Activated CD4-positive, CD25-positive, alpha-beta regulatory T cell (primary cell): ENCODE results near the gene ANTXR2.
"Not testable (repeated sequence)": the region's sequence is repeated elsewhere in the genome, so short reads cannot be mapped to it uniquely, and the experiment has no call there.

Experiments used
- DNase-seq, 4 experiments: peaks; one replicate each; lab custom pipeline; 2025; lab: John Stamatoyannopoulos, UW

ANTXR2 gene

DNA sequence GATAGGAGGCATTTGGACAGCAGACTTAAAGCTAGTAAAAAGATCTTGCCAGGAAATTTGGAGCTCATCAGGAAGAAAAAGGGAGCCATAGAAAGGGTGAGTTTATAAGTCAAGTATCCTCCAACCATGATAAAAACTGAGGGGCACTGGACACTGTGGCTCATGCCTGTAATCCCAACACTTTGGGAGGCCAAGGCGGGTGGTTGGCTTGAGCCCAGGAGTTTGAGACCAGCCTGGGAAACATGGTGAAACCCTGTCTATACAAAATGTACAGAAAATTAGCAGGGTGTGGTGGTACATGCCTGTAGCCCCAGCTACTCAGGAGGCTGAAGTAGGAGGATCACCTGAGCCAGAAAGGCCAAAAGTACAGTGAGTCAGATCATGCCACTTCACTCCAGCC lies 48.7 kb downstream of the ANTXR2 start:
- no peak for DNase-seq

DNA sequence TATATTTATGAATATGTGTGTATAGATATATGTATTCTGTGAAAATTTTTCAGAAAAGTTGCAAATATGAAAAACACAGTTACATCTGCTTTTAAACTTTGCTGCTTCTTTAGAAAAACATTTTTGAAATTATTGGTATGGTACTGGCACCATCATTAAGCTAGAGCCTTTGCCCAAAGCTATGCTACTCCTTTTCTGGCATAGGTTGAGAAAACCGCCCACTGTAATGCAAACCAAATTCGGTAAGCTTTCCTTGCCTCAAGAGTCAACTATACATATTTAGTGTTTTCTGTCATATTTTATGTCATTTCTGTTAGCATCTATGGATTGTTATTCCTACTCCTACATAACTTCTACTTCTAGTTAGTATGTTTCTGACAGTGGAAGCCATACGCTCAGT lies 50.7 kb downstream of the ANTXR2 start:
- no peak for DNase-seq

DNA sequence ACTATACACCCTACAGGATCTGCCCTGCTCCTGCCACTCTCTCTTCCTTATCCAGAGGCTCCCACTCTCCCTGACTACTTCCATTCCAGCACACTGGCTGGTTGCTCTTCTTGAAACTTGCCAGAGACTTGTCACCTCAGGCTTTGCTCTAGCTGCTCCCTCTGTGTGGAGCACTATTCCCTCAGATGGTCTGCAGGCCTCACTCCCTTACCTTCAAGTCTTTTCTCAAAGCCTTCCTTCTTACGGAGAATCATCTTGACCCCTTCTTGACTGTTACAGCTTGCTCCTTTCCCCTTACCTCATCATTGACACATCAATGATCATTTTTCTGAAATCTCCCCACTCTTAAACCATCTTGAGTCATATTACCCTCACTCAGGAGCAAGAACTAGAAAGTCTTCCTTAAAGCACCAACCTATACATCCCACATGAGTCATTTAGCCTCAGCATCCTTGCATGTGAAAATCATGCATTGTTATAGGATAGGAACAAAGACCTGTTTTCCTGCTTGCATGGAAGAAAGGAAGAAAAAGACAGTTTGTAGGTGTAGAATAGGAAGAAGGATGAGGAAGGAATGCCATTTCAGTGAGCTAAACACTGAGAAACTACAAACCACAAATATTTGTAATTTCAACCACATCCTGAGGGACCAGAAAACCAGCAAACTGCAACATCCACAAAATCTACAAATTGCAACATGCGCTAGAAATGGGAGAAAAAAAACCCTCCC lies 55.7 kb downstream of the ANTXR2 start:
- no peak for DNase-seq

DNA sequence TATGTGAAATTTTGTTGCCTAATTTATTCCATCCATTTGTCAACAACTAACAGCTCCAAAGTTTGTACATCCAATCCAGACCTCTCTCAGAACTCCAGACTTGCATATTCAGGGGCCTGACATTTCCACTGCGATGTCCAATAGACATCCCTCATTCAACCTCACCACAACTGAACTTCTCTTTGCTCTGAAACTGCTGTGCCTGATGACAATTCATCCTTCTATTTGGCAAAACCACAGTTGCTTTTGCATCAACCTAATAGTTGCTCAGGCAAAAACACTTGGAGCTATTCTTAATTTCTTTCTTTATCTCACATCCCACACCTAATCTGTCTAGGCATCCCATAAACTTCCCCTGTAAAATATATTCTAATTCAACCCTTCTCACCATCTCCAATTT lies 56.5 kb downstream of the ANTXR2 start:
- no peak for DNase-seq

DNA sequence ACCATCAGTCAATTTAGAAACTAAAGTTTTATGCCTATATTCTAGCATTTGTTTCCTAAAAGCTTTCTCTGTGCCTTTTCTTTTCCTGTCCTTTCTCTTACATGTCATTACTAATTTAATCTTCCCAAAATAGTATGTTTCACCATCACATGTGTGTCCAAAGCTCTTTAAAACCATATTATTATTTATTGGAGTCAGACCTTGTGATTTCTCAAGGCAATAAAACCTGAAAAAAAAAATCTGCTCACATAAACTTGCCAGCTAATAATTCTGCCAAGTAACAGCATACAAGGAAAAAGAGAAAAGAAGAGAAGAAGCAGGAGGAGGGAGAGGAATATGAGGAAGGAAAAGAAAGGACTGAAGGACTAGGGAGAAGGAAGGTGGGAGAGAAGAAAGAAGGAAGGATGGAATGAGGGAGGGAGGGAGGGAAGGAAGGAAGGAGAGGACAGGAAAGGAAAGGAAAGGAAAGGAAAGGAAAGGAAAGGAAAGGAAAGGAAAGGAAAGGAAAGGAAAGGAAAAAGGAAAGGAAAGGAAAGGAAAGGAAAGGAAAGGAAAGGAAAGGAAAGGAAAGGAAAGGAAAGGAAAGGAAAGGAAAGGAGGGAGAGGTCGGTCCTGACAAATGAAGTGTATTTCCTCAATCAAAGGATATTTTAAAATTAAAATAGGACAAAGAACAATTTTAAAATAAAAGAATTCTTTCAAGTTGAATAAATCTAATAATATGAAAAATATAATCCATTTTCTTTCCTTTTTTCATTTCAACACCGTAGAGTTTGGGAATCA lies 57.4 kb downstream of the ANTXR2 start:
- no peak for DNase-seq

DNA sequence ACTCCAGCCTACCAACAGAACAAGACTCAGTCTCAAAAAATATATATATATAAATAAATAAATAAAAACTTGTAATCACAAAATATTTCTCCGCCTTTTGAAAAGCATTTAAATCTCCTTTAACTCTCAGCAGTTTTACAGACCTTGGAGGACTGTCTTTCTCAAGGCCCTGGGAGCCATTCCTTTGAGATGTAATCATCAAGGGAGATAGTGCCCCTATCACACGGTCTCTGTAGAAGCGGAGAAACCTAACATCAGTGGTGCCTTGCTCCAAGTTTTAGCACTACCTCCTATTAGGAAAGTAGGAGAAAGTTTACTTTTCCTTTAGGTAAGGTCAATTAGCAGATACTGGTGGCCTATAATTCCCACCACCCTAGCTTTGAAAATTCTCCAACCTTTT lies 58.5 kb downstream of the ANTXR2 start:
- no peak for DNase-seq

DNA sequence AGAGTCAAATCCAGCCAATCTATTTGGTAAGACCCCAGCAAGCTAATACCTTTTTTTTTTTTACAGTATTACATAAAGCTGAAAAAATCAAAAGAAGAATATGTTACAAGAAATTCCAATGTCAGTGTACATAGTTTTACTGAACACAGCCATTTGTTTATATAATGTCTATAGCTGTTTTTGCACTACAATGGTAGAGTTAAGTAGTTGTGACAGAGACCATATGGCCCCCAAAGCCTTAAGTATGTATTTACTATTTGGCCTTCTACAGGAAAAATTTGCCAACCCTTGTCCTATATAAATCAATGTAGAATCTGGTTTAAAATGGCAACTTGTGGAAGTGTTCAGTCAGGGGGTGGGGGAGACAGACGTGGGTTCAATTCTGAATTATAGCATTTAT lies 60.7 kb downstream of the ANTXR2 start:
- DNase-seq: no peak

DNA sequence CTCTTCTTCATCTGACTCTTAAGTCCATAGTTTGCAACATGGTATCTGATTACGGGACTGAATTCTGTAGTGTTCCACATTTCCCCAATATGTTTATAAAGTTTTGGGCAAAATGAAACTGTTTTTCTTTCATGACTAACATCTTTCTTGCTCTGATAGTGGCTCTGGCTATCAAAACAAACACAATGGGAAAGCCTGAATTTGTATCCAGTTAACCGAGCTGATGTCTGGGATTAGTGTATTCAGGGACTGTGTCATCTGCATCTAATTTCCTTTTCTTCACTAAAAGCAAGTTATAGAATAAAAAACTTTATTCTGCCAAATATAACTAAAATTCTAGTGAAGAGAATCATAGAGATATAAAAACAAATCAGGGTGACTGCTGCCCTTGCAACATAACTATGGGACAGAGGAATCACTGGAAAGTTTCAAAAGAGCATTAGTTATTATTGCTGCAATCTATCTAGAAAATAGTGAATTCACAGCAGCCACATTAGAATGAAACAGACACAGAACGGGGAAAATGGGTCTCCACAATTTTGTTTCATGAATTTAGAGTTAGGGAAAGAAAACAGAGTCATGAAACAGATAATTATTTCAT lies 61.3 kb downstream of the ANTXR2 start:
- DNase-seq: no peak

DNA sequence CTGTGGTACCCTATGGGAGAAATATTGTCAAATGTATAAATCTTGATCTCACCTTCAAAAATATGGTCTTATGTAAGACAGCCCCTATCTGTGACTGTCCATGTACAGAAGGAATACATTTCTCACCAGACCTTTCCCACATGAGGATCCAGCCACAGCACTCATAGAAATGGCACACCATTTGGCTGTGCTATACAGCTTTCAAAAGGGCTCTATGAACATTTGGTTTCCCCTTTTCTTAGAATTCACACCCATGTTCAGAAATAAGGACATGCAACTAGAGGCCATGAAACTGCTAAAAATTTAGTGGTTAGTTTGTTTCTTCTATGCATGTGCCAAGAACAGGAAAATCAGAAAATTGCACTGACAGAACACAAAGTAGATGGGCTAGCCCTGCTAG lies 62.7 kb downstream of the ANTXR2 start:
- DNase-seq: no peak

DNA sequence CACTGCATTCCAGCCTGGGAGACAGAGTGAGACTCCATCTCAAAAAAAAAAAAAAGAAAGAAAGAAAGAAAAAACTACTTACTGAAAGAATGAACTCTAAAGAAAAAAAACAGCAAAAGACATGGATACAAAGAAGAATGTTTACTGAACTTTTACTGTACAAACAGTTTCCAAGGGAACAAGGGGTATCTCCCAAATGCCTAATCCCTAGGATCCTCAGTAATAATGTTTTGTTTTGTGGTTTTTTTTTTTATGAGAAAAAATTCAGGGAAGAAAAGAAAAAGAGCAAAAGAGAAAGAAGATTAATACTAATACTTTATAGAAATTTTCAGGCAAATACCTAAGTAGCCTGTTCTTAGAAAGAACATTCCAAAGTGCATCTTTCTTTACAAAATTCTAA lies 63.2 kb downstream of the ANTXR2 start:
- DNase-seq: no peak

DNA sequence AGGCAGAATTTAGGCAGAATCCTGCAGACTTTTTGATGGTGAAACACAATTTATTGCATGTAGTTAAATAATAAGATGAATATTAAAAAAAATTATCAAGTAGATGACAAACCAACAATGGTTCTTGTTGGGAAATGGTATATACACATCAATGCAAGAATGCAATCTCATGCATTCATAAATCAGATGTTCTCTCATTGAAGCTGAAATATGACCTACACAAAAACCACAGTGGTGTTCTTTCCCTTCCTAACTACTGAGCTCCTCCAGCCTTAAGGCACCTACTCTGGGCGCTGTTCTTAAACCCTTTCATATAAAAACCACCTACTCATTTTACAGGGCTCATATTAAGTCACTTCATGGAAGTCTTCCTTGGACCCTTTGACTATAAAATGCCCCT lies 64.1 kb downstream of the ANTXR2 start:
- DNase-seq: no peak

DNA sequence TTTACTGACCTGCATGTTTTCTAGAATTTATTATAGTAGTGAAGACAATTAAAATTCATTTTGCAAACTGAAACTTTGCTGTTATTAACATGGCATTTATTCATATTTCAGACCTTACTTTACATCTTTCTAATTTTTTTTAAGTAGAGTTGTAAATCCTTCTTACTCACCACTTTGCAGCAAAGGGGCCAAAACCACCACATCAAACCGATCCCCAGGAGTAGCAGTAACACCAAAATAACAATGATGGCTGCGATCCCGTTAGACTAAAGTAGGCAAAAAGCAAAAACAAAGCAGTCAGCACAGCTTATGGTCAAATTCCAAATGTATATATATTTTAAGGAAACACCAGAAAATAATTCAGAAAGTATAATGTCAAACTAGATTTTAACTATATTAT lies 64.7 kb downstream of the ANTXR2 start:
- no peak for DNase-seq

DNA sequence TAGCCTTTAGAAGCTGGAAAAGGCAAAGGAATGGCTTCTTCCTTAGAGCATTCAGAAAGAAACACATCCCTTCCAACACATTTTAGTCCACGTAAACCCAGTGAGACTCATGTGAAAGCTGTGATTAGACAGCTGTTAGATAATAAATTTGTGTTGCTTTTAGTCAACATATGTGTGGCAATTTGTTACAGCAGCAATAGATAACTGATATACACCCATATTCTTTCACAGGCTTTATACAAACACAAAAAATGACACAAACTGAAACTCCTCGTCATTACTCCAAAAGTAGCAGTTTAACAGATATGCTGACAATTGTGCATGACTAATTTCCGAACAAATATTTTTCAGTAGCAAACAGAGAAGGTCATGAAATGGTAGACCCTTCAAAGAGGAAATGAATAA lies 65.3 kb downstream of the ANTXR2 start:
- no peak for DNase-seq

DNA sequence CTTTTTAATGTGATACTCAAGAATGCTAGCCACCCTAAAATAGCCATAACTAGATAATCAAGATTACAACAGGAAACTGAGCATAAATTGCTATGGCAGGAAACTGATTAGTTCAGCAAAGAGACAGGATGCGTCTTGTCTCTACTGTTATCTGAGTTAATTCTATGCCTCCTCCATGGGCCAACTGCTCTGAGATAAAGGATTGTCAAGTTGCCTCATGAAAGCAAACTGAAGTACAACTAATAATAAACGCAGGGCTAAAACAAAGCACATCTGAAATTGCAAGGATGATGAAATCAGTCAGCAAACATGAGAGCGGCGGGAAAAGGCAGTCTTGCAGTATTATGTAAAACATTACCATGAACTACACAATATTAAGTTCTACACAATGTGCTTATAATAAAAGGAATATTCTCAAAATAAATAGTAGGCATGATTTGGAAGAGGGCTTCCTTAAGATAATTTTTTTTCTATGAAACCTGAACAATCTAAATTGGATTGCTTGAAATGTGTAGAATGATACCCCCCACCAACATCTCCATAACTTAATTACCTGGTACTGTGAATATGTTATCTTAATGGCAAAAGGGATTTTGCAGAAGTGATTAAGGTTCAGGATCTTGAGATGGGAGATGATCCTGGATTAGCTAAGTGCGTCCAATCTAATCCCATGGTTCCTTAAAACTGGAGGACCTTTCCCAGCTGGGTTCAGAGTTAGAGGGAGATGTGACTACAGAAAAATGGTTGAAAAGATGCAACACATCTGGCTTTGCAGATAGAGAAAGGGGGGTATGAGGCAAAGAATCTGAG lies 65.9 kb downstream of the ANTXR2 start:
- no peak for DNase-seq

DNA sequence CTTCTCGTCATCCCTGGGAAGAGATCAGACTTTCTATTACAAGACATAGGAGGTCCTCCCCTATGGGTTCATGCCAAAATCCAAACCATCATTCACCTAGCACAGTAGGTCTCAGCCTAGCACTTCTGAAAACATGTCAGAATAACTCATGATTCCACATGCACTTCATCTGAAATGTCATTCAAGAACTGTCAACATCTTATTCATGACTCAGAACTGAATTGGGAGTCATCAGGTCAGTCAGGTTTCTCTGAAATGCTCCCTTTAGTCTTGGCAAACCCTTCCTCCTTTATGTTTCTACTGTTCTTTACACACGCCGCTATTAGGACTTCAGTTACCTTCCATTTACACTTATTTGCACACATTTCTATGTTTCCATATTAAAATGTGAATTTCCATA lies 67.2 kb downstream of the ANTXR2 start:
- no peak for DNase-seq

DNA sequence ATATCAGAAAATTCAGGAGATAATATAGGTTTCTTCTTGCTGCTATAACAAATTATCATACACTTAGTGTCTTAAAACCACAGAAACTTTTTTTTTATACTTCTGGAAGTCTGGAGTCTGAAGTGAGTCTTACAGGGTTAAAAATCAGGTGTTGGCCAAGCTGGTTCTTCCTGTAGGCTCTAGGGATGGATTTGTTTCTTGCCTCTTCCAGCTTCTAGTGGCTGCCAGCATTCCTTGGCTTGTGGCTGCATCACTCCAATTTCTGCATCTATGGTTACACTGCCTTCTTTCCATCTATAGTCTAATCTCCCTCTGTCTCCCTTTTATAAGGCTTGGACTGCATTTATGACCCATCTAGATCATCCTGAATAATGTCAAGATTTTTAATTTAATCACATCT lies 68.7 kb downstream of the ANTXR2 start:
- DNase-seq: no peak

DNA sequence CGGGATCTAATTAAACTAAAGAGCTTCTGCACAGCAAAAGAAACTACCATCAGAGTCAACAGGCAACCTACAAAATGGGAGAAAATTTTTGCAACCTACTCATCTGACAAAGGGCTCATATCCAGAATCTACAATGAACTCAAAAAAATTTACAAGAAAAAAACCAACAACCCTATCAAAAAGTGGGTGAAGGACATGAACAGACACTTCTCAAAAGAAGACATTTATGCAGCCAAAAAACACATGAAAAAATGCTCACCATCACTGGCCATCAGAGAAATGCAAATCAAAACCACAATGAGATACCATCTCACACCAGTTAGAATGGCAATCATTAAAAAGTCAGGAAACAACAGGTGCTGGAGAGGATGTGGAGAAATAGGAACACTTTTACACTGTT lies 70.5 kb downstream of the ANTXR2 start:
- not testable (repeated sequence) for DNase-seq

DNA sequence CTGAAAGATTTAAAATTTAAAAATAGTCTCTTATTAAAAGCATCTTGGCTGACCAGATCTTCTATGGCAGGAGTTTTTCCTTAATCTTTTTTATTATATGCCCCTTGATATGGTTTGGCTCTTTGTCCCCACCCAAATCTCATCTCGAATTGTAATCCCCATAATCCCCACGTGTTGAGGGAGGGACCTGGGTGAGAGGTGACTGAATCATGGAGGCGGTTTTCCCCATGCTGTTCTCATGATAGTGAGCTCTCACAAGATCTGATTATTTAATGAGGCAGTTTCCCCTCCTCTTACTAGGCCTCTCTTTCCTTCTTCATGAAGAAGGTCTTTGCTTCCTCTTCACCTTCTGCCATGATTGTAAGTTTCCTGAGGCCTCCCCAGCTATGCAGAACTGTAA lies 74.0 kb downstream of the ANTXR2 start:
- not testable (repeated sequence) for DNase-seq

DNA sequence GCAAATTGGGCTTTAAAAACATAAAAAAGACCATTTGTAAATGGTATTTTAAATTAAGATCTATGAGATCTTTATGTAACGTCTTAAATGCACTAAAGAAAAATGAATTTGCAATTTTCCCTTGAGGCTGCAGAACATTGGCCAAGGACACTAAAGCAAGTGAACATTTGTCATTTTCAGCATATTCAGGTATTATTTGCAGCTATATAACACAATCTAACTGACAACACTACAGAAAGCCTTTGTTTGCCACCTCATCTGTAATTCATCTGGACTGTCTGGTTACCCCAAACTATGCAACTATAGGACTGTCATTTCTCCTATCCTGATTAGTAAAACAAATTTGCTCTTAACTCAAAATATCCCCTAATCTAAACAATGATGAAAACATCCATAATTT lies 74.8 kb downstream of the ANTXR2 start:
- no peak for DNase-seq

DNA sequence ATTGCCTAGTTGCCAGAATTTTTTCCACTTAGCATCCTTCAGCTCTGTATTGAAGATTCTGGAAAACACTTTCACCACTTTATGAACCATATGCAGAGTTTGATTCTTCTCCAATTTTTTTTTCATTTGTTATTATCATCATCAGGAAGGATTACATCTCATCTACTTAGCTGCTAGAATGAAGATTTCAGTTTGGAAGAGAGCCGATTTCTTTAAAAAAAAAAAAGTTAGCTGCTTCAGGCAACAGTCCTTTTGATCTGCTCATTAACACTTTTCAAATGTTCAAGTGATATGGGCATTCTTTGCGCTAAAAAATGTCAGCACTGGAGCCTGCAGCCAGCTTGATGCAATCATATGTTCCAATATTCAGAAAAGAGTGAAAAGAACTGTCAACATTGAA lies 76.2 kb downstream of the ANTXR2 start:
- DNase-seq: no peak

DNA sequence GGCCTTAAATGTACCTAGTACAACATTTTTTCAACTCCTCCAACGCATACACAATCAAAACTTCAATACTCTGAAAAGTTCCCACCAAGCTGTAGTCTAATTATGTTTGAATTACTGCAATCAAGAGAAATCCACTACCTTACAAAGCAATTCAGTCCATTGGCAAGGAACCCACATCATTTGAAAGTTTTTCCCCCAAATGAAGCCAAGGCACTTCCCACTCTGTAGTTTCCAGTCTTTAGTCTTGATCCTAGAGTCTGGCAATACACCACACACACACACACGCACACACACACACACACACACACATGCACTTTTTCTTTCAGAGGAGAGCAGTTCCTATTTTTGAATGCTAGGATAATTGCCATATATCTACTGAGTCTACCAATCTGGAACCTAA lies 79.6 kb downstream of the ANTXR2 start:
- no peak for DNase-seq

DNA sequence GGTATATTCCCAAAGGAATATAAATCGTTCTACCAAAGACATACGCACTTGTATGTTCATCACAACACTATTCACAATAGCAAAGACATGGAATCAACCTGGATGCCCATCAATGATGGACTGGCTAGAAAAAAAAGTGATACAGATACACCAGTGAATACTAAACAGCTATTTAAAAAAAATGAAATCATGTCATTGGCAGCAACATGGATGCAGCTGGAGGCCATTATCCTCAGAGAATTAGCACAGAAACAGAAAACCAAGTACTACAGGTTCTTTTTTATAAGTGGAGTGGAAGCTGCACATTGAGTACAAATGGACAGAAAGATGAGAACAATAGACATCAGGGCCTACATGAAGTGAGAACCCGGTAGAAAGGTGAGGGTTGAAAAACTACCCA lies 81.4 kb downstream of the ANTXR2 start:
- no peak for DNase-seq

DNA sequence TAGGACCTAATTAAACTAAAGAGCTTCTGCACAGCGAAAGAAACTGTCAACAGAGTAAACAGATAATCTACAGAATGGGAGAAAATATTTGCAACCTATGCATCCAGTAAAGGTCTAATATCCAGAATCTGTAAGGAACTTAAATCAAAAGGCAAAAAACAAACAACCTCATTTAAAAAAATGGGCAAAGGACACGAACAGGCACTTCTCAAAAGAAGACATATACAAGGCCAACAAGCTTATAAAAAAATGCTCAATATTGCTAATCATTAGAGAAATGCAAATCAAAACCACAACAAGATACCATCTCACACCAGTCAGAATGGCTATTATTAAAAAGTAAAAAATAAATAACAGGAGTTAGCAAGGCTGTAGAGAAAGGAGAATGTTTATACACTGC lies 81.9 kb downstream of the ANTXR2 start:
- not testable (repeated sequence) for DNase-seq
